GM12875 (cell line): ENCODE measurements around the gene CNTN4.

Source experiments
- H3K4me3 ChIP-seq: one replicate; pipeline ENCODE4 v1.5.1; 2011; ENCODE audit warnings: low read depth, low read length, control low read depth
- CTCF ChIP-seq: IDR thresholded peaks from 2 replicates; pipeline ENCODE4 v1.5.1; 2011; ENCODE audit warnings: low read depth, mild to moderate bottlenecking, control low read depth, inconsistent platforms, low read length, moderate library complexity, borderline replicate concordance; ENCODE audit not compliant: insufficient read depth

CNTN4 gene

DNA sequence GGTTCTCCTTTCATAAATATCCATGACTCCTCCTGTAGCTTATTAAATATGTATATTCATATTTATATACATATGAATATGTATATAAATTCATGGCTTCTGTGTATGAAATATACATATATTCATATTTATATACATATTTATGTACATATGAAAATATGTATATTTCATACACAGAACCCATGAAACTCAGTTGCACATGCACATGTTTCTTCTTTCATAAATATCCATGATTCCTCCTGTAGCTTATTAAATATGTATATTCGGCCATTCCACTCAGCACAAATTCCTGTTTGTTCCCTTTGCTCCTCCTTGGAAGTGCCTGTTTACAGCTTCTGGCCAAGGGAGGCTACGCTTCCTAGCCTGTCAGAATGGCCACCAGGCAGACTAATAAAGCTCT lies 789.9 kb downstream of the CNTN4 start:
- no peak for TF ChIP-seq CTCF
- H3K4me3 ChIP-seq = no peak overlapping the region

DNA sequence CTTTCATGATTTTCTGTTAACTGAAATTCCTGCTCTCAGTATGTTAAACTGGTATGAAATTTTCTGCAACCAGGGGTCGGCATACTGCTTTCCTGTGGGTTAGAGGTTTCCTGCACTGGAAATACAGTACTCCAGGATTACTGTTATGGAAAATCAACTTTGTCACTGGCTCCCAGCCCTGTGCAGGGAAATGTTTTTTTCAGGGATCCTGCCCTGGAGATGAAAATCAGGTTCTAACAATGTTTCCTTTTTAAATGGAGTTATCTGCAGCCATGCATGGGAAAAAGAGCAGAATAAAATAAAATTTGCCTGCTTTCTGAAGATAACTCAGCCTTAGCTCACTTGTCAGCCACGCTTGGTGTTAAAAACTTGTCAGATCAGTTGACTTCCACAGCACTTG lies 791.1 kb downstream of the CNTN4 start:
- no peak overlapping the region for H3K4me3 ChIP-seq
- no peak for TF ChIP-seq CTCF

DNA sequence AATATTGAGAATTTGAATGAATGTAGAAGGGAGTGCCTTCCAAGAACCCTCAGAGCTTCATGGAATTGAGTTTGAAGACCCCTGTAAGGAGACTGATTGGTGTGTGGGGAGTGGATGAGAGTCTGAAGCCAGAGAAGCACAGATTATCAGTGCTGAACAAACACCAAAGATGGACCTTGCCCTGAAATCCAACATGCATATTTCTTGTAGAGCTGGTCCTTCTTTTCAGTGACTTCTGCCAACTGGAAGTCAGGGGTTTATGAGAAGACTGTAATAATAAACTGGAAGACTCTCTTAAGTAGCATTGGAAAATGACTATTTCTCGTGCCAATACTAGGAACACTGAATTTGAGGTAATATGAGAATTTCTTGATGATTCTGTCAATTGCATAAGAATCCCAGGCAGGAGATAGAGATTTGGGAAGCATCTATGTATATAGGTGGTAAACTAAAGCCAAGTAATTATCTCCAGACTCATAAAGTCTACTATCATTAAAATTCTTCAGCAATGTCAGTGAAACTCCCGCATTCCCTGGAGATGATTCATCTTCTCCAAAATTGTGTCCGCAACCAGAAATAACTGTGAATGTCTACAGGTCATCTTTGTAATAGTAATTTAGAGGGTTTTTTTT lies 797.8 kb downstream of the CNTN4 start:
- no peak for TF ChIP-seq CTCF
- H3K4me3 ChIP-seq = no peak overlapping the region

- TF ChIP-seq CTCF = no peak
- H3K4me3 ChIP-seq = no peak overlapping the region
Measured at GRCh38 chr3:2897821-2898220, 799.2 kb downstream of the CNTN4 start.

- no peak for TF ChIP-seq CTCF
Measured at GRCh38 chr3:2898591-2899353, 800.1 kb downstream of the CNTN4 start.

DNA sequence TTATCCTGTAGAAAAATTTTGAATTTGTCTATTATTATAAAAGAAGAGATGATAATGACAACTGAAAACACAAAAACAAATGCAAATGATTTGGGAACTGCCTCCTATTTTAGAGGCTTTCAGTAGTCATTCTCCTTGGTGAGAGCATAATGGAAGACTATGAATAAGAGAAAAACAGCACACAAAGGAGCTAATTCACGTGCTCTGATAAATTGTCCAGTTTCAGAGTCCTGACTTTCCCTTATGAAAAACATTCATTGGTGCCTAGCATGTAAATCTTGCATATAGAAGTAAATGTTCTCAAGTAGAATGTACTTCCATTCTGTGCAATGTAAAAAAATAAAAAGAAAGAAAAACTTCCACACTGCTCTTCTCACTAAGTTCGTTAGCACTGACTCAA lies 805.4 kb downstream of the CNTN4 start:
- no peak overlapping the region for H3K4me3 ChIP-seq
- TF ChIP-seq CTCF = no peak

More at GRCh38 chr3:2898591-2899353, 800.1 kb downstream of the CNTN4 start:
- no peak overlapping the region for H3K4me3 ChIP-seq
